GM19395 (cell line): Measurements from ENCODE around the gene KIRREL1.

ENCODE experiments used
- ATAC-seq: cut with Tn5 transposase; IDR thresholded peaks from one replicate; pipeline ENCODE4 v1.9.1; 2021; ENCODE audit warnings: mild to moderate bottlenecking, moderate library complexity; ENCODE audit not compliant: unreplicated experiment

The KIRREL1 gene

DNA sequence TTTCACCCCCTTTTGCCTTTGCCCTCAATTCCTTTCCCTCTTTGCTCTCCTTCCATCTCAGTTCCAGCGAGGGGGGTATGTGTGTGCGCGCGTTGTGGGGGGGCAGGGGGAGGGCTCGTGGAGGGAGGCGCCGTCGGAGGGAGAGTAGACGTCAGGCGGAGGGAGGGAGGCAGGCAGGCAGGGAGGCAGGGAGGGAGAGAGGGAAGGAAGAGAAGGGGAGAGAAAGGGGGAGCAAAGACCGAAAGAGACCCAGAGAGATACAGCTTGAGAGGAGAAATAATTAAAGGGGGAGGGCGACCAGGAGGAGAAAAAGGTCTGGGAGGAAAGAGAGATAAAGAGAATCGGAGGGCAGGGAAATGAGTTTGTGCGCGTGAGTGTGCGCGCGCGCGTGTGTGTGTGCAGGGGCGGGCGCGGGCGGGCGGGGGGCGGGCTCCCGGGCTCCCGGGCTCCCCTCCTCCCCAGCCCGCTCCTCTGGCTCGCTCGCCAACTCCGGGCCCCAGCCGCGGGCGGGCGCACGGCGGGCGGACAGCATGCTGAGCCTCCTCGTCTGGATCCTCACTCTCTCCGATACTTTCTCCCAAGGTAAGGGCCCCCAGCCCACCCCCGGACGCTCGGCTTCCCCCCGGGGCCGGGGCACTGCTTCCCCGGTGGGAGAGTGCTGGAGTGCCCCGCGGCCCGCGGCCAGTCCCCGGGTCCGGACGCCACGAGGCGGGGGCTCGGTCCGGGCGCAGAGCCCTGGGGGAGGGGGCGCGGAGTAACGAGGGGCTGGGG, at the start of gene KIRREL1:
Gene KIRREL1 (plus strand): TSS at position 499 of the 771 bp plus-strand sequence. CDS start 32 bp downstream, at position 531.
- ATAC-seq, result no peak

DNA sequence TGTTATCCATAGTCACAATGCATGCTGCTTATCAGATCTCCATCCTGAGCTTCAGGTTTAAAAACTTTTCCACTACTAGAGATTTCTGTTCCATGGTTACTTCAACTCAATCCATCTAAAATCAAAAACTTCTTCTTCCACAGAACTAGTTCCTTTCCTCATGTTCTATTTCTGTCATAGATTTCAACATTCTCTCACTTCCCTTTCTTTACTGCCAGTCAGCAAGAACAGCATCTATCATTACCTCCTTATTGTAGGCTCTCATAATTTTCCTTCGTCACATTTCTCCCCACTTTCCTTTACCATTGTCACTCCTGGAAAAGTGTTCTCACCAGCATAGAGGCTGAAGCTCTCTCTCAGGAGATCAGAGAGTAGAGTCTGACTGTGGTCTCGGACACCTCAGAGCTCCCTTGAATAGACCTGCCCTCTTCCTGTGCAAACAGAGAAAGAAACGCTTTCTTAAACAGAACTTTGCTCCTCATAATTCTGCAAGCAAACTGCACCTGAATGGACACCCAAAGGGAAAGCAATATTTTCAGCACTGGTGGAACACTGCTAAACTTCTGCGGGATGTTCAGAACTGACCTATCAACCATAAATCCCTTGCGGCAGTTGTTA, 48.7 kb upstream of the KIRREL1 start:
- no peak for ATAC-seq

DNA sequence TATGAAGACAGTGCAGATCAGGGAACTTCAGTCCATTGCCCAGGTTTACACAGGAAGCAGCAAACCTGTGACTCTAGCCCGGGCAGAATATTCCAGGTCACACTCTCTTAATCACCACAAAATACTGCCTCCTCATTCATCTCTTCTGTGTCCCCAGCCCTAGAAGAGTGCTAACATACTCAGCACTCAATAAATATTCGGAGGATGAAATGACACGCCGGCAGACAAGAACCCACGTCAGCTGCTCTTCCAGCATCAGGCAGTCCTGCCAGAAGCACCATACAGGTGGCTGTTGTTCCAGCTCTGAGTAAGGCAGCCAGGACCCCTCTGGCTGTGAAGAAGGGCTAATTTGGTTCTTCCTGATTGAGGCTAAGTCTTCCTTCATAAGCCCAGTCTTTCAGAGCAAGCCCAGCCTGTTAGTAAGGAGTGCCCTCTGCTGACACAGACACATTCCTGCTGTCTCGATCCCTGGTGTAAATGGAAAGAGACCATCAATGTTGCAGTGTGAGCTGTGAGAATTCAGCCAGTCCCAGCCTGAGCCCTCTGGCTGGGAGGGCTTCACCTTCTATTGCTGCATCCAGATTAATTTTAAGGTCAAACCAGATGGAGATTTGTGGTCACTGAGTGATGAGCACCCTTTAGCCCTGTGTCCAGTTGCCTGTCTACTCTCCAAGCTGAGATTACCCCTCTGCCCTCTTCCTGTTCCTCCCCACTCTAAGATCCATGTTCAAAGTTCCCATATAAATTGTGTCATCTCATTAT, 45.0 kb upstream of the KIRREL1 start:
- ATAC-seq, result no peak

- no peak for ATAC-seq
Observed at GRCh38 chr1:157949074-157949354, 44.4 kb upstream of the KIRREL1 start.

GRCh38 chr1:157951230-157951629, 42.2 kb upstream of the KIRREL1 start:
- ATAC-seq, result no peak

DNA sequence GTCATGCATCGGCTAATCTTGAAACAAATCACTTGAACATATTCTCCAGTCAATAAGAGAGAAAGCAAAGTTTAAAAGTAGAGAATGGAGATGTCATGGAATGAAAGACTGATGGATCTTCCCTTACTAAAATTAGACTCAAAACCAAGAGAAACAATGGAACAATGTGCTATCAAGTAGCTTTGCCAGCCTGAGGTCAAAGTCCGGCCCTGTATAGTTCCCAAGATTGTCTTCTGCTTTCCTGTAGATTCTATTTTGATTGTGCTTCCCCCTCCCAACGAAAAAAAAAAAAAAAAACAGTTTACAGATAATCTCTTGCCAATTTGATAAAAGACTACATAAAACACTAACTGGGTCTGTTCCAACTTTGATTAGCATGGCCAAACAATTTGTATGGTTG, 40.8 kb upstream of the KIRREL1 start:
- no peak for ATAC-seq

GRCh38 chr1:157955221-157955620, 38.2 kb upstream of the KIRREL1 start:
- ATAC-seq, result no peak

DNA sequence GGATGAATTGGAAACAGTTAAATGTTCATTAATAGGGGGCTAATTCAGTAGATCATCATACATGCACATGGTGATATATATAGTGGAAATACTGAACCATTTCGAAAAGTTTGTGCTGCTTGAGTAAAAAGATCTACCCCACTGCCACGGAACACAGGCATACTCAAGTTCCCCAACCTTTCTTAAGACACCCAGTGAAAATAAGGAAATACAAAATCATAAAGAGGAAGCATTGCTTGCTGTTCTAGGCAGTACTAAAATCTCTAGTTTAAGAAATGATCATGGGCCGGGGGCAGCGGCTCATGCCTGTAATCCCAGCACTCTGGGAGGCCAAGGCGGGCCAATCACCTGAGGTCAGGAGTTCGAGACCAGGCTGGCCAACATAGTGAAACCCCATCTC, 37.6 kb upstream of the KIRREL1 start:
- ATAC-seq, result no peak

GRCh38 chr1:157956732-157957131, 36.7 kb upstream of the KIRREL1 start:
- no peak for ATAC-seq

DNA sequence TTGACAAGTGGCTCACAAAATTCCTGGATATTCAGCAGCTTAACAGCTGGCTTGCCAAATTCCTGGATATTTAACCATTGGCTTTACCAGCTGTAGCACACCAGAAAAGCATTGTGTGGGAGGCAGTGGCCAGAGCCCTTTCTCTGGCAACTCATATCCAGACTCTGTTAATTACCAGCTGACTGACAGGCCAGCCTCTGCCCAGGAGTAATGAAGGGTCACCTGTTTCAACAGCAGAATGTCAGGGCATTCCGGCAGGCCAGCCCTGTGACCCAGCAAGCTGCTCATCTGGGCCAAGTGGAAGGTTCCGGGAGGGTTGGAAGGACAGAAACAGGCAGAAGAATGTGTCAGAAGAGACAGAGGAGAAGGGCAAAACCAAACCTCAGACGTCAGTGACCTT, 35.2 kb upstream of the KIRREL1 start:
- ATAC-seq, result no peak

DNA sequence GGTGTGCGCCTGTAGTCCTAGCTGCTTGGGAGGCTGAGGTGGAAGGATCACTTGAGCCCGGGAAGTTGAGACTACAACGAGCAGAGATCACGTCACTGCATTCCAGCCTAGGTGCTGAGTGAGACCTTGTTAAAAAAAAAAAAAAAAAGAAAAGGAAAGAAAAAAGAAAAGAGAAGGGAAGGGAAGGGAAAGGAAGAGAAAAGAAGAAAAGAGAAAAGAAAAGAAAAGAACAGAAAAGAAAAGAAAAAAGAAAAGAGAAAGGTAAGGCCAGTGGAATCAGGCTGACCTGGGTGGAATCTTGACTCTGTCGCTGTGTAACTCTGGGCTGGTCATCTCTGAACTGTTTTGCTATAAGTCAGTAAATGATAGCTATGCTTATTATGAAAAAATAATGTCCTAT, 33.7 kb upstream of the KIRREL1 start:
- ATAC-seq, result no peak

DNA sequence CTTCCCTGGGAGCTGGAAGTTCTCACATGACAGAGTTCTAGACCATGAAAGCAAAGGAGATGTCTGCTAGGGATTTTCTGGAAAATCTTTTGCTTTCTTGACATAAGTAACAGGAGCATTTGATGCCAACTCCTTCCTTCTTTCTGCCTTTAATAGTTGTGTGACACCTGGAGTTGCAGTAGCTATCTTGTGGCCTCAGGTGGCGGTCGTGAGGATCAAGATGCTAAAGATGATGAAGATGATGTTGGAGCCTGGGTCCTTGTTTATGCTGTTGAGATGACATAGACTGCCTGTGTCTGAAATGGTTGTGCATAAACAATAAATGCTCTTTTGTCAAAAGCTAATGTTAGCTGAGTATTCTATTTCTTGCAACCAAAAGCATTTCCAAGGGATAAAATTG, 32.7 kb upstream of the KIRREL1 start:
- ATAC-seq, result no peak

DNA sequence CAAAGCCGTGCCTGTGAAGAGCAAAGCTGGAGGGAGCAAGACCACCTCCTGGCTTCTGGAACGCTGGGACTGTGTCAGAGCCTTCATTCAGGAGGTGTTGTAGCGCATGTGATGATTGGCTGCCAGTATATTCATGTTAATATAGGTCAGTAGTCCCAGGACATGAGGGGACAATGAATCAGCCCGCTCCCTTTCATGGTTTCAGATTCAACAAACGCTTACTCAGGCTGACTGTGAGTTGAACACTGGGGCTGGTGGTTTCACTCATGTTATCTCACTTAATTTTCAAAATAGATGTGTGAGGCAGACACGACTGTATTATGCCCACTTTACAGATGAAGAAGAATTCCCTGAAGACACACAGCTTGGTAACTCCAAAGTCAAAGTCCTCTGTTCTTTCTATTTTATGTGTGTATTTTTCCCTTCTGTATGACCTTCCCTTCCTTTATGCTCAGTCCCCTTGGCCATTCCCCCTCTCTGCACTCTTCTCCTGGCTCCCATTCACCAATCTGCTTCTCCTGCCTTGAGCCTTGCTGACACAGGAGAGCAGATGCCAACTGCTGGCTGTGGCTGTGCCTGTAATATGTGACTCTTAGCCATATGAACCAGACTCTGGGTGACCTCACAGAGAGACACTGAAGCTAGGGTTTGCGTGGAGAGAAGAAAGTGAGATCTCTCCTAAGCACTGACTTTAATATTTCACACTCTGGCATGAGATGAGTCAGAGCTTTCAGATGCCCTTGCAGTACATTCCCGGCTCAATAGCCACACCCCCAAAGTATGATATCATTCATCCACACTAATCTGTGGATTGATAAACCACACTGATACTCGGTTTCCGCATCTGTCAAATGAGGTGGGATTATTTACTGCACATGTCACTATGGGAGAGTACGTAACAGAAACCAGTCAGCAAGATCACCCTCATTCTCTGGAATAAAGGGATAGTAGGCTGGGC, 31.4 kb upstream of the KIRREL1 start:
- no peak for ATAC-seq

GRCh38 chr1:157963713-157964112, 29.7 kb upstream of the KIRREL1 start:
- peak; percentile 69 for ATAC-seq

GRCh38 chr1:157965584-157965983, 27.9 kb upstream of the KIRREL1 start:
- ATAC-seq, result no peak

GRCh38 chr1:157966031-157966537, 27.4 kb upstream of the KIRREL1 start:
- no peak for ATAC-seq

GRCh38 chr1:157967205-157967604, 26.2 kb upstream of the KIRREL1 start:
- no peak for ATAC-seq

GRCh38 chr1:157968508-157968907, 24.9 kb upstream of the KIRREL1 start:
- no peak for ATAC-seq

DNA sequence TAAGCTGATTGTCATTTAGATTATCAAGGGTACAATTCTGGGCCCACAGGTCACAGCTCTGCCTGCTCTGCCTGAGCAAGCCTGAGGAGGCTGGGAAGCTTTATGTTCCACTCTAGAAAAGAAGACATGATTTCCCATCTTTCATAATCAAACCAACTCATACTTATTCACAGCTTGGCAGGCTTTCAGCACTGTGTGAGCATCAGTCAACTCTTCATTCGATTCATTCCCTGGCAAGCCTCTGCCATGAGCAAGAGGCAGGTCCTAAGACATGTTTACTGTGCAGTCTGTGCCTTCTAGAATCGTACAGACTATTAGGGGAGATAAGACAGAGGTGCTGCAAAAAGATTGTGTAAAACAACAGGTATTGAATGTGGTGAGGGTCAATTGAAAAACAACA, 24.5 kb upstream of the KIRREL1 start:
- no peak for ATAC-seq

- ATAC-seq, result no peak
Observed at GRCh38 chr1:157969697-157970485, 23.6 kb upstream of the KIRREL1 start.
